HepG2 (cell line): ENCODE results near the gene RCOR3. TPM values are rescaled to one million over a fixed set of nuclear protein-coding genes. Genes with fewer than 3 reads are reported as not detected.

Source experiments
- ATAC-seq: fragments of 200-7000 bp; cut with Tn5 transposase; 3 replicates; pipeline ENCODE4 v1.9.1; 2020; ENCODE audit warnings: mild to moderate bottlenecking, moderate library complexity
- BruUV-seq: library from RNA; stranded (reverse); fragments of 400-500 nt; replicated peaks from 2 replicates; lab custom pipeline; 2021; lab: Mats Ljungman, UMichigan
- CTCF ChIA-PET: fragments of 300-600 bp; formaldehyde crosslinking; extraction: SDS; loops from one replicate; lab custom pipeline; 2021; ENCODE audit warnings: low total read pairs, inconsistent platforms, low intra/inter-chr PET ratio; lab: Yijun Ruan, JAX
- POLR2A ChIA-PET: fragments of 350-600 bp; sonication (Branson Sonifier 250); formaldehyde crosslinking; loops from one replicate; lab custom pipeline; 2020; ENCODE audit warnings: antibody characterized with exemption, inconsistent platforms; lab: Yijun Ruan, JAX
- DNase-seq: peaks from one replicate; pipeline ENCODE4 v3.0.0-alpha.2; 2015; ENCODE audit warnings: low spot score
- FAIRE-seq: peaks from 3 replicates; lab custom pipeline; 2011; peaks lifted over from hg19 to GRCh38; lab: Jason Lieb, UNC
- H2AFZ ChIP-seq: one replicate; pipeline ENCODE4 v1.6.1; 2011; ENCODE audit warnings: low read length, inconsistent platforms
- H3K27ac ChIP-seq: fragments of 300-600 bp; 3 replicates; pipeline ENCODE4 v1.8.0; 2011; ENCODE audit warnings: mixed run types, mild to moderate bottlenecking, mixed read lengths, low read length, inconsistent platforms; ENCODE audit not compliant: insufficient read depth; ENCODE audit errors: extremely low read length
- H3K27me3 ChIP-seq, 2 experiments: fragments of 200-600 bp in 1 of 2; 2 replicates in 1 of 2; 3 replicates in 1 of 2; pipeline versions ENCODE4 v1.6.0 to v1.8.0; 2011; ENCODE audit warnings: low read length in 2 of 2, mild to moderate bottlenecking in 2 of 2, moderate library complexity in 2 of 2, inconsistent platforms in 1 of 2; ENCODE audit not compliant: insufficient read depth in 2 of 2, control insufficient read depth in 1 of 2
- H3K36me3 ChIP-seq, 2 experiments: fragments of 200-600 bp in 1 of 2; replicated peaks in 1 of 2; 2 replicates in 1 of 2; 3 replicates in 1 of 2; pipeline versions ENCODE4 v1.5.1 to v1.8.0; 2011; ENCODE audit warnings: low read length in 2 of 2, inconsistent platforms in 1 of 2; ENCODE audit not compliant: insufficient read depth in 2 of 2, control insufficient read depth in 1 of 2
- H3K4me1 ChIP-seq: 2 replicates; pipeline ENCODE4 v1.5.1; 2012; ENCODE audit warnings: low read length, inconsistent platforms; ENCODE audit not compliant: insufficient read depth
- H3K4me2 ChIP-seq: 2 replicates; pipeline ENCODE4 v1.6.0; 2011; ENCODE audit warnings: low read depth, low read length, inconsistent platforms
- H3K4me3 ChIP-seq, 3 experiments: fragments of 200-600 bp in 1 of 3; sonication (generic), shearing (Covaris generic) in 1 of 3; replicated peaks in 1 of 3; 2 replicates each; pipeline ENCODE4 v1.5.1; 2011 to 2016; ENCODE audit warnings: low read length in 3 of 3, inconsistent platforms in 2 of 3, low read depth in 2 of 3, mild to moderate bottlenecking in 2 of 3, control low read depth in 1 of 3, mixed read lengths in 1 of 3; ENCODE audit not compliant: insufficient read depth in 1 of 3
- H3K79me2 ChIP-seq: one replicate; pipeline ENCODE4 v1.6.1; 2011; ENCODE audit warnings: low read length, inconsistent platforms; ENCODE audit not compliant: insufficient read depth
- H3K9ac ChIP-seq: 2 replicates; pipeline ENCODE4 v1.6.0; 2011; ENCODE audit warnings: mild to moderate bottlenecking, low read depth, low read length, inconsistent platforms; ENCODE audit not compliant: insufficient read depth
- H3K9me3 ChIP-seq: 2 replicates; pipeline ENCODE4 v1.5.1; 2012; ENCODE audit warnings: mild to moderate bottlenecking, low read length
- H4K20me1 ChIP-seq: 2 replicates; pipeline ENCODE4 v1.6.0; 2011; ENCODE audit warnings: inconsistent platforms, mild to moderate bottlenecking, low read length, moderate library complexity; ENCODE audit not compliant: insufficient read depth
- CTCF ChIP-seq: sonication (generic); formaldehyde crosslinking; IDR thresholded peaks from 2 replicates; pipeline ENCODE4 v1.5.0; 2020; ENCODE audit warnings: mild to moderate bottlenecking, missing genetic modification reagents, moderate library complexity
- GABPB1 ChIP-seq: IDR thresholded peaks from 2 replicates; pipeline ENCODE4 v1.6.1; 2016; ENCODE audit warnings: mild to moderate bottlenecking, missing genetic modification reagents, moderate library complexity, missing compliant biosample characterization
- HOXA3 ChIP-seq: sonication (generic); formaldehyde crosslinking; IDR thresholded peaks from 2 replicates; pipeline ENCODE4 v1.5.0; 2020; ENCODE audit warnings: missing genetic modification reagents
- IRF9 ChIP-seq: sonication (generic); formaldehyde crosslinking; IDR thresholded peaks from 2 replicates; pipeline ENCODE4 v1.8.0; 2022; ENCODE audit warnings: missing genetic modification reagents, mild to moderate bottlenecking, borderline replicate concordance
- KLF12 ChIP-seq: sonication (generic); formaldehyde crosslinking; IDR thresholded peaks from 2 replicates; pipeline ENCODE4 v1.4.0; 2020; ENCODE audit warnings: missing genetic modification reagents, borderline replicate concordance
- MXD3 ChIP-seq: IDR thresholded peaks from 2 replicates; pipeline ENCODE4 v1.6.1; 2016; ENCODE audit warnings: mild to moderate bottlenecking, missing biosample characterization, missing genetic modification reagents
- SALL2 ChIP-seq: sonication (generic); formaldehyde crosslinking; IDR thresholded peaks from 2 replicates; pipeline ENCODE4 v1.8.1; 2023; ENCODE audit warnings: mild to moderate bottlenecking, missing genetic modification reagents, inconsistent platforms
- SAP130 ChIP-seq: IDR thresholded peaks from 2 replicates; pipeline ENCODE4 v1.6.1; 2016; ENCODE audit warnings: low read depth
- SIX4 ChIP-seq: sonication (generic); formaldehyde crosslinking; IDR thresholded peaks from 2 replicates; pipeline ENCODE4 v1.4.0; 2020; ENCODE audit warnings: missing genetic modification reagents
- SMAD1 ChIP-seq: sonication (generic); formaldehyde crosslinking; IDR thresholded peaks from 2 replicates; pipeline ENCODE4 v1.4.0; 2020; ENCODE audit warnings: missing genetic modification reagents, low read depth, mild to moderate bottlenecking, borderline replicate concordance
- SOX13 ChIP-seq, 3 experiments: fragments of 450-650 bp in 1 of 3; sonication (generic) in 1 of 3; formaldehyde crosslinking in 1 of 3; IDR thresholded peaks in 2 of 3; conservative IDR thresholded peaks in 1 of 3; 2 replicates each; pipeline versions ENCODE4 v1.5.0 to v1.6.1; 2016 to 2020; ENCODE audit warnings: antibody characterized with exemption in 1 of 3, mild to moderate bottlenecking in 1 of 3, missing compliant biosample characterization in 1 of 3, missing genetic modification reagents in 1 of 3, moderate library complexity in 1 of 3
- SOX5 ChIP-seq: IDR thresholded peaks from 2 replicates; pipeline ENCODE4 v1.6.1; 2016; ENCODE audit warnings: borderline replicate concordance
- TBX2 ChIP-seq: sonication (generic); formaldehyde crosslinking; IDR thresholded peaks from 2 replicates; pipeline ENCODE4 v1.5.0; 2020; ENCODE audit warnings: missing genetic modification reagents, mild to moderate bottlenecking, borderline replicate concordance
- ZNF564 ChIP-seq: sonication (generic); formaldehyde crosslinking; IDR thresholded peaks from 2 replicates; pipeline ENCODE4 v1.8.1; 2023; ENCODE audit warnings: mild to moderate bottlenecking, missing genetic modification reagents
- ZNF572 ChIP-seq: sonication (generic); formaldehyde crosslinking; IDR thresholded peaks from 2 replicates; pipeline ENCODE4 v1.5.1; 2020; ENCODE audit warnings: mild to moderate bottlenecking, missing genetic modification reagents
- ZNF766 ChIP-seq: sonication (generic); formaldehyde crosslinking; IDR thresholded peaks from 2 replicates; pipeline ENCODE4 v1.5.0; 2020; ENCODE audit warnings: missing genetic modification reagents, borderline replicate concordance
- WGBS: methylation state at CpG from one replicate; pipeline ENCODE4 v1.1.6; 2017; ENCODE audit warnings: low lambda C conversion rate; 5-methylcytosine and 5-hydroxymethylcytosine counted together
- in situ Hi-C: cut with HindIII; loops from 2 replicates; pipeline ENCODE4 v1.10.0; 2017; ENCODE audit warnings: low pct_unique_long_range_greater_than_20kb; ENCODE audit not compliant: extremely low pct_ligation_motif_present
- intact Hi-C: fragments of 100-400 bp; cut with micrococcal nuclease; formaldehyde crosslinking; loops from one replicate; pipeline ENCODE4 v1.10.0; 2022; ENCODE audit not compliant: unreplicated experiment
- polyA plus RNA-seq, 8 experiments: library from polyadenylated mRNA; depleted of rRNA in 3 of 8; stranded (reverse) in 7 of 8; unstranded in 1 of 8; fragments of >200 nt; fragmentation: Illumina TruSeq in 4 of 8; extraction: Trizol in 4 of 8; gene quantifications; 2 replicates each; pipeline versions ENCODE4 v1.2.1 to v1.2.3, GENCODE V29; 2011 to 2016; ENCODE audit warnings: low read depth in 4 of 8, missing spikeins in 1 of 8, mixed read lengths in 1 of 8; ENCODE audit not compliant: insufficient read depth in 1 of 8
- total RNA-seq, 5 experiments: library from RNA; depleted of rRNA; stranded (reverse); fragments of >200 nt; fragmentation: Illumina TruSeq; extraction: Trizol; gene quantifications; 2 replicates each; pipeline ENCODE4 v1.2.3, GENCODE V29; 2016; ENCODE audit warnings: low read depth in 1 of 5

Gene RCOR3
- total and polyA plus RNA-seq, 2 of the 13 experiments (the other 11 are each of a cell fraction or from before 2014, with no cell fraction given): 16.8 to 31.6 TPM

- TF ChIP-seq ZNF572 (CRISPR knock-in tag): no peak
- TF ChIP-seq ZNF564: no peak
- no peak for TF ChIP-seq SMAD1 (CRISPR knock-in tag)
- no peak for TF ChIP-seq SAP130 (CRISPR knock-in tag)
- no peak for TF ChIP-seq SIX4 (CRISPR knock-in tag)
- TF ChIP-seq SOX5 (CRISPR knock-in tag): no peak
Observed at GRCh38 chr1:211259638-211260126, 516 bp downstream of the RCOR3 start (continued).

GRCh38 chr1:211260141-211261107 lies 1.3 kb downstream of the RCOR3 start:
- DNase-seq: peak; percentile 66
- Histone ChIP-seq H3K9me3 (no peaks in the 10 kb centered on the region), H4K20me1 (0 out of 2 replicates have a peak, but pooled peaks cover 2% of the 10 kb centered on the region), H2AFZ (no peak overlapping the region), H3K4me1 (peaks cover 26% of the 10 kb centered on the region; the same call in 1 of the 2 replicates), H3K27me3 (no peaks in the 10 kb centered on the region; a peak in 1 of 5 replicates), H3K4me3 (peak overlapping the region; percentile 91 to 97 (median 93)), H3K9ac (peak overlapping the region; percentile 76), H3K27ac (peak overlapping the region; percentile 89), H3K36me3 (no peaks in the 10 kb centered on the region), H3K79me2 (peaks cover 14% of the 10 kb centered on the region), H3K4me2 (peak overlapping the region; percentile 85)
- ChIA-PET POLR2A (interaction anchor here (1.0 to 2.2 kb wide), 4 partner anchors 9 to 886 kb away, joined by 3 to 6 read pairs (median 3); no protein-coding TSS in a partner anchor), CTCF (no interaction called here)
- no TSS peak for BruUV-seq
- peak; percentile 73 for ATAC-seq
- intact Hi-C loops: no loop called here
- FAIRE-seq: peak; percentile 75
- WGBS: 0% methylated on average over 21 of the region's 59 CpGs
- in situ Hi-C loops: no loop called here
- TF ChIP-seq SOX13 (IDR thresholded peaks at IDR 0.05) (no peak), SOX13 (CRISPR knock-in tag; conservative IDR thresholded peaks at IDR 0.05 in 1 of 2, IDR thresholded peaks at IDR 0.05 in 1 of 2) (no peak), IRF9 (CRISPR knock-in tag) (0 out of 2 replicates have a peak, but pooled peaks have one; percentile 26), ZNF766 (CRISPR knock-in tag) (no peak), CTCF (CRISPR knock-in tag) (0 out of 2 replicates have a peak, but pooled peaks have one; percentile 10), HOXA3 (peak; percentile 35; the same call in 1 of the 2 replicates), KLF12 (peak; percentile 43; the same call in 1 of the 2 replicates), TBX2 (peak; percentile 56; the same call in 1 of the 2 replicates), MXD3 (CRISPR knock-in tag) (0 out of 2 replicates have a peak, but pooled peaks have one; percentile 35), SALL2 (CRISPR knock-in tag) (peak; percentile 60; the same call in 1 of the 2 replicates), GABPB1 (CRISPR knock-in tag) (peak; percentile 62; the same call in 1 of the 2 replicates), SMAD1 (CRISPR knock-in tag) (no peak)
